GM18873 (cell line): ENCODE measurements around the gene MYH10.
"Not testable (repeated sequence)": the region's sequence is repeated elsewhere in the genome, so short reads cannot be mapped to it uniquely, and the experiment has no call there.

Experiments used
- ATAC-seq: cut with Tn5 transposase; IDR thresholded peaks from one replicate; pipeline ENCODE4 v1.9.1; 2021; ENCODE audit warnings: mild to moderate bottlenecking, moderate library complexity, moderate number of reproducible peaks; ENCODE audit not compliant: unreplicated experiment, low FRiP score

Gene MYH10

DNA sequence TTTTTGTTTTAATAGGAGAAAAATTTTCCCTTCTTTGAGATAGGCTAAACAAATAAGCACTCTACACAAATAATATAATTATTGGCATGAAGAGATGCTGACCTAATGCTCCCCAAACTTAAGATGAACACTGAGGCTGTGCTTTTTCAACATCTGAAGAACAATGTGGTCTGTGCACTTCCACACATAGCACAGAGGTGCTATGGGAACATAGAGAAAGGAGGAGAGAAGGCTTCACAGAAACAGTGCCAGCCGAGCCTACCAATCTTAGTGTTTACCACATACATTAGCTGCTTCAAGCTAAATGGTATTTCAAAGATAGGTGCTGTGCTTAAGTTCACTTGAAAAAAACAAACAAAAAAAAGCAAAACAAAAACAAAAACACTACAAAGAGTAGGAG is 72.4 kb downstream of the MYH10 start:
- no peak for ATAC-seq

DNA sequence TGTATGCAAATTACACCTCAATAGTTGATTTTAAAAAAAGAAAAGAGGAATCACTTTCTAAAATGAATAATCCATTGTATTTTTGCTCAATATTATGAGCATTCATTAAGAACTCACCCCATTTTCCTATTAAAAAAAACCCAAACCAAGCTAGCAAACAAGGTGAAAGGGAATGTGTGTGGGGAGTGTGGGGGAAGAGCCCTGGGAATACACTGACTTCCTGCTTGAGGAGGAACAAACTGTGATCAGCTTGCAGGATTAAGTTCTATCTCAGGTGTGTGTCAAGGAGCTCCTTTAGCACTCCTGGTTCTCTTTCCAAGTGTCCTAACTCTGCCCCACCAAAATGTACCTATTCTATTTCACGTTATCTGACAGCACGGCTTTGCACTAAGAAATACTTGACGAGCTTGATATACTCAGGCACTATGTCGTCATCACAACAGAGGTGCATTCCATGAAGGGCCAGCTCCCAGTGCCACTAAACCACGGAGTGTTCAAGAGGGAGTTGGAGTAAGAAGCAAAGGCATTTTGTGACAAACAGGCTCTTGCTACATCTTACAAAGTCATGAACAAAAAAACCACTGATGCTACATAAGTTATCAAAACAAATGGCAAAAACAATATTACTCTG is 73.2 kb downstream of the MYH10 start:
- ATAC-seq: no peak

DNA sequence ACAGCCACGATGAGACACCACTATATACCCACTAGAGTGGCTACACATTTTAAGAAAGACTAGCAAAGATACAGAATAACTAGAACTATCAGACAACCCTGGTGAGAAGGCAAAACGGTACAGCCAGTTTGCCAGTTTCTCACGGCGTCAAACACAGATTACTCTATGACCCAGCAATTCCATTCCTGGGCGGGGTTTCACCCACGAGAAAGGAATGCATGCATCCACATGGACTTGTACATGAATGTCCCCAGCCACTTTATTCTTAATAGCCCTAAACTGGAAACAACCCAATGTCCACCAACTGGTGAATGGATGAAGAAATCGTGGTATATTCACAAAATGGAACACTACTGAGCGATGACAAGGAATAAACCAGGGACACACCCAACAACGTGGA is 74.5 kb downstream of the MYH10 start:
- no peak for ATAC-seq

GRCh38 chr17:8555062-8555461 is 75.5 kb downstream of the MYH10 start:
- ATAC-seq: no peak

DNA sequence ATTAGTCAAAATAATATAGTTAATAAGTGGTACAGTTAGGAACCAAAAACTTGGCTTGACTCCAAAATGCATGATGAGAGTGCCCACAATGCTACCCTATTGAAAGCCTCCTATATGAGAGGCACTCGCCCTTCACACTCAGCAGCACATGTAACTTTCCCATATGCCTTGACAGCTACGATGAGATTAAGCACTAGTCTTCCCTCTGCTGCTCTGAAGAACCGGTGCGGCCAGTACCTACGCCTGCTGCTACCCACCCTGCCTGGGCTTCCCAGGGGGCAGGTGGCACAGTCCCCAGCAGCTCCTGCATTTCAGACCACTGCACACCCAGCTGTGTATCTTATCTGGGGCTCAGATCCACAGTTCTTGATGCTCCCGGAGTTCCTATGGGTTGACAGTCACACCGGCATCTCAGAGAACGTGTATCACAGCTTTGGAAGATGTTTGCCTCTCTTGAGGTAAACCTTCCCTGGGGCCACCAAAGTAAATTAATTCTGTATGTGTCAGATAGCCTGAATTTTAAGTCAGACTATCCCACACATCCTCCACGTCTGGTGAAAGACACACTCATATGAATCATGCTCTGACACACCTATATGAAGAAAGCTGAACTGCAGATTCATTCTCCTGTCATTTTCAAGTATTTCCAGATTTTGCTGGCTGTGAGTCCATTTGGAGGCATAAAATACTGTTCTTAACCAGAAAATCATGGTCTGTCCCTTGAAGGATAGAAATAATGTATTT is 77.8 kb downstream of the MYH10 start:
- ATAC-seq: no peak

- ATAC-seq: no peak
Measured at GRCh38 chr17:8542599-8543502, 87.7 kb downstream of the MYH10 start.

- not testable (repeated sequence) for ATAC-seq
Measured at GRCh38 chr17:8539976-8540375, 90.5 kb downstream of the MYH10 start.

- no peak for ATAC-seq
Measured at GRCh38 chr17:8537734-8538133, 92.8 kb downstream of the MYH10 start.

GRCh38 chr17:8534498-8535188 is 95.9 kb downstream of the MYH10 start:
- ATAC-seq: no peak

DNA sequence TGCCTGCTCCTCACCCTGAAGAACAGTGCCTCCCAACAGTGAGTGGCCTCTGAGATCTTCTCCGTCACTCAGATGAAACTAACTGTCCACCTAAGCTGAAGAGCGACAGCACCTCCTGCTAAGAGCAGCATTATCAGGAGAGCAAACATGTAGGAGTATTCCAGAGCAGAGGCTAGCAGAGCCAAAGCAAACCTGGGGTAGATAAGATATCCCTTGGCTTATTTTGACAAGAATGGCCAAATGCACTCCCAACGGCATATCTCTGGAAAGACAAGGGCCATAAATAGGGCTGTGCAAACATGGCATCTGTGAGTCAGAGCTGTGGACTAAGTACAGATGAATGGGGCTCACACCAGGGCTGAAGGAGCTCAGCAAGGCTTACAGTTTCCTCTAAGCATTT is 98.5 kb downstream of the MYH10 start:
- ATAC-seq: no peak

- ATAC-seq: no peak
Measured at GRCh38 chr17:8522577-8522976, 107.9 kb downstream of the MYH10 start.

- ATAC-seq: no peak
Measured at GRCh38 chr17:8520981-8521380, 109.5 kb downstream of the MYH10 start.

DNA sequence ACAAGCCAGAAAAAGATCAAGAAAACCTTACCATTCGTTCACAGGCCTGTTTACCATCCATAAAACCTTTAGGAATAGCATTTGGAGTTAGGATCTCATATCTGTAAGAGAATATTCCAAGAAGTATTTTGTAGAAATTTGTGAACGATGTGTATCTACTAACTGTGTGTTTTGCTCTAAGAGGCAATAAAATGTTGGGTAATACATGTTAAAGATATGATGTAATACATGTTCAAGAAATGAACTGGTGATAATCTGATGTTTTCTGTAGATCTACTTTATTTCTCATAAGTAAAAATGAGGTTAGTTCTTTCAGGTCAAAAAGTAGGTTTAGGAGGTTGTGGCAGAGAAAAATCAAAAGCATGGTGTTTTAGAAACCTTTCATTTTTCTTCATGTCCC is 111.7 kb downstream of the MYH10 start:
- no peak for ATAC-seq

GRCh38 chr17:8518326-8518725 is 112.2 kb downstream of the MYH10 start:
- ATAC-seq: no peak

- ATAC-seq: no peak
Measured at GRCh38 chr17:8514801-8515200, 115.7 kb downstream of the MYH10 start.

DNA sequence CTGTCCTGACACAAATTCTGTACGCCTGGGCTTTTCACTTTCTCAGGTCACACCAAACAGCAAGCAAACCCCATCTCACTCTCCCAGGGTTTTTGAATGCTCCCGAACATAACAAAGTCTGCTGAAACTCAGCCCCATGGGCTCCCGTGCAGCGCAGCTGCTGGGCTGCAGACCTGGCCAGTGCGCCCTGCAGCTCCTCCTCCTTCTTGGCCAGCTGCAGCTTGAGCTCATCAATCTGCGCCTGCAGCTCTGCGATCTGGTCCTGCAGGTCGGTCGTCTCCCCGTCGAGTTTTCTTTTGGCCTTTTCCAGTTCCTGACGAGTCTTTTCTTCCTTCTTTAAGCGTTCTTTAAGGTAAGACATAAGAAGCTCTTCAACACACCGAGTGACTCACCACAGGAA is 124.4 kb downstream of the MYH10 start:
- ATAC-seq: no peak

- ATAC-seq: no peak
Measured at GRCh38 chr17:8504460-8505207, 125.9 kb downstream of the MYH10 start.

- no peak for ATAC-seq
Measured at GRCh38 chr17:8503807-8504206, 126.7 kb downstream of the MYH10 start.

GRCh38 chr17:8503368-8503767 is 127.2 kb downstream of the MYH10 start:
- no peak for ATAC-seq

- ATAC-seq: no peak
Measured at GRCh38 chr17:8502126-8502525, 128.4 kb downstream of the MYH10 start.
